GM19455 (cell line): ENCODE measurements around the gene NFATC3.
A peak's percentile ranks its signal among the peaks of the same experiment; 100 is the strongest.

Source experiments
- ATAC-seq: cut with Tn5 transposase; IDR thresholded peaks from one replicate; pipeline ENCODE4 v1.9.1; 2021; ENCODE audit not compliant: unreplicated experiment

NFATC3 gene

GRCh38 chr16:68072038-68072695 is 13.0 kb upstream of the NFATC3 start:
- no peak for ATAC-seq

- peak; percentile 7 for ATAC-seq
Measured at GRCh38 chr16:68073902-68074760, 11.0 kb upstream of the NFATC3 start.

GRCh38 chr16:68074850-68075555 is 10.2 kb upstream of the NFATC3 start:
- ATAC-seq: peak; percentile 75

GRCh38 chr16:68075980-68076379 is 9.2 kb upstream of the NFATC3 start:
- ATAC-seq: no peak

- ATAC-seq: no peak
Measured at GRCh38 chr16:68076560-68076959, 8.6 kb upstream of the NFATC3 start.

GRCh38 chr16:68077866-68078700 is 7.1 kb upstream of the NFATC3 start:
- ATAC-seq: no peak

- no peak for ATAC-seq
Measured at GRCh38 chr16:68078701-68079375, 6.3 kb upstream of the NFATC3 start.

- ATAC-seq: no peak
Measured at GRCh38 chr16:68079376-68079625, 5.9 kb upstream of the NFATC3 start.

- ATAC-seq: no peak
Measured at GRCh38 chr16:68079626-68080344, 5.4 kb upstream of the NFATC3 start.

- no peak for ATAC-seq
Measured at GRCh38 chr16:68081861-68082628, 3.1 kb upstream of the NFATC3 start.

GRCh38 chr16:68082629-68083238 is 2.4 kb upstream of the NFATC3 start:
- ATAC-seq: no peak

- no peak for ATAC-seq
Measured at GRCh38 chr16:68083239-68083781, 1.9 kb upstream of the NFATC3 start.

GRCh38 chr16:68083861-68084503 is 1.2 kb upstream of the NFATC3 start:
- no peak for ATAC-seq

GRCh38 chr16:68084504-68085258 is 489 bp upstream of the NFATC3 start:
- peak; percentile 66 for ATAC-seq

- ATAC-seq: no peak
Measured at GRCh38 chr16:68086336-68086841, 1.2 kb downstream of the NFATC3 start.

- ATAC-seq: no peak
Measured at GRCh38 chr16:68086860-68087268, 1.7 kb downstream of the NFATC3 start.

GRCh38 chr16:68087688-68088087 is 2.5 kb downstream of the NFATC3 start:
- ATAC-seq: no peak
